PC-9 (cell line): ENCODE measurements around the gene ESR1.

Source experiments
- CTCF ChIP-seq: fragments of 200-600 bp; sonication (generic); conservative IDR thresholded peaks from 2 replicates; pipeline ENCODE4 v1.6.1; 2017; ENCODE audit warnings: mixed run types, antibody characterized with exemption, mild to moderate bottlenecking, moderate library complexity
- EZH2 ChIP-seq: fragments of 200-600 bp; sonication (generic); IDR thresholded peaks from 2 replicates; pipeline ENCODE4 v1.8.0; 2017; ENCODE audit warnings: antibody characterized with exemption, low read depth

GRCh38 chr6:151916680-151917164, 109.2 kb downstream of the ESR1 start:
- TF ChIP-seq CTCF = no peak
- TF ChIP-seq EZH2 = no peak
